HUES48 (cell line): Measurements from ENCODE around the gene AGAP1.

ENCODE experiments used
- H3K27ac ChIP-seq: one replicate; pipeline ENCODE4 v1.7.0; 2013; ENCODE audit warnings: low read depth, low read length, inconsistent platforms
- H3K27me3 ChIP-seq: 2 replicates; pipeline ENCODE4 v1.6.1; 2013; ENCODE audit warnings: mild to moderate bottlenecking, low read length; ENCODE audit not compliant: control insufficient read depth, insufficient read depth
- H3K36me3 ChIP-seq: 2 replicates; pipeline ENCODE4 v1.6.1; 2013; ENCODE audit warnings: low read length; ENCODE audit not compliant: control insufficient read depth, insufficient read depth
- H3K4me1 ChIP-seq: 2 replicates; pipeline ENCODE4 v1.6.1; 2013; ENCODE audit warnings: mild to moderate bottlenecking, low read length; ENCODE audit not compliant: control insufficient read depth, insufficient read depth
- H3K4me3 ChIP-seq: 2 replicates; pipeline ENCODE4 v1.5.1; 2013; ENCODE audit warnings: mild to moderate bottlenecking, low read depth, low read length
- H3K9ac ChIP-seq: 2 replicates; pipeline ENCODE4 v1.6.1; 2013; ENCODE audit warnings: mild to moderate bottlenecking, low read depth, low read length, moderate library complexity
- H3K9me3 ChIP-seq: 2 replicates; pipeline ENCODE4 v1.6.1; 2013; ENCODE audit warnings: low read length; ENCODE audit not compliant: control insufficient read depth, insufficient read depth

AGAP1 gene

DNA sequence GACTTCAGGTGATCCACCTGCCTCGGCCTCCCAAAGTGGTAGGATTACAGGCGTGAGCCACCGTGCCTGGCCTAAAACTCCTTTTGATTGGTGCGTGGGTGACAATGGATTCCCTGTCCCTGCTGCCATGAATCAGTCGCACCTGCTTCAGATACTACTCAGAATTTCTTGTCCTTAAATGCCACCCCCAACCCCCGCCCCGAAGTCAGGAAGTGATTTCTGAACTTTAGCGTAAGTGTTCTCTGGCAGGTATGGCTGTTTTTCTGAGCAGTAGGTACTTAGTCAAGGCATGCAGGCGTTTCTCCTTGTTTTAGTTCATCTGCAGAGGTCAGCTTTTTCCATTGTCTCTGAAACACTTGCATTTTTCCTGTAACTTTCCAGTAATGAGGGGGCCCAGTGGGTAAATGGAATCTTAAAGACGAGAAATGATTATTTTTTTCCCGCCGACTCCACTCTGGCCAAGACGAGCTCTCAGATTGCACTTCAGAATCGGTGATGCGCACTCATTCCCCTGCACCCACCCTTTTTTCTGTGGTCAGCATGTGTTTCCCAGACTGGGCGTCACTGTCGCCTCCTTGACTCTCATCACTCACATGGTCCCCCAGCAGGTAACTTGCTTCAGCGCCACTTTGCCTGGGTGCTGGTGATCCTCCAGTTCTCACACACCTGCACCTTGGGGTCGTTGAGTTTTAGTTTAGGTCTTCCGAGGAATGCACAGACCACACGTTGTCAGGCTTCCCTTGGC lies 494.6 kb downstream of the AGAP1 start:
- Histone ChIP-seq H3K27me3 (no peaks in the 10 kb centered on the region), H3K4me1 (peaks cover 8% of the 10 kb centered on the region), H3K4me3 (no peak overlapping the region), H3K27ac (no peak overlapping the region), H3K9ac (no peak overlapping the region), H3K36me3 (no peaks in the 10 kb centered on the region), H3K9me3 (no peaks in the 10 kb centered on the region)

DNA sequence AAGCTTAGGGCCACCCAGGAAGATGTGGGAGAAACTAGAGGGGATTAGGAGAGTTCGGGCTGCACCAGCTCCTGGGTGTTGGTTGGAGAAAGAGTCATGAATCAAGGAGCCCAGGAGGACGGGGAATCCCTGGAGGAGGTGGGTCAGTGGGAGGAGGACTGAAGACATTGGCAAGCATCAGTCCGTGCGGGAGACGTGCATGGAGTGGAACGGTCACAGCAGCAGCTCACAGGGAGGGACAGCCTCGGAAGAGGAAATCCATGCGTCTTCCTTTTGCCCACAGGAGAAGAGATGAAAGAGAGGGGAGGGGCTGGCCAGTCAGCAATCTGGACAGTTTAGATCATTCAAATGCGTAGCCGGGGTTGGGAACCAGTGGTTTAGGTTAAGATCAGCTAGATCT lies 495.7 kb downstream of the AGAP1 start:
- H3K27me3 ChIP-seq: no peaks in the 10 kb centered on the region
- H3K27ac ChIP-seq: no peak overlapping the region
- no peak overlapping the region for H3K9ac ChIP-seq
- no peaks in the 10 kb centered on the region for H3K9me3 ChIP-seq
- no peak overlapping the region for H3K4me3 ChIP-seq
- H3K4me1 ChIP-seq: peaks cover 8% of the 10 kb centered on the region
- H3K36me3 ChIP-seq: no peaks in the 10 kb centered on the region

DNA sequence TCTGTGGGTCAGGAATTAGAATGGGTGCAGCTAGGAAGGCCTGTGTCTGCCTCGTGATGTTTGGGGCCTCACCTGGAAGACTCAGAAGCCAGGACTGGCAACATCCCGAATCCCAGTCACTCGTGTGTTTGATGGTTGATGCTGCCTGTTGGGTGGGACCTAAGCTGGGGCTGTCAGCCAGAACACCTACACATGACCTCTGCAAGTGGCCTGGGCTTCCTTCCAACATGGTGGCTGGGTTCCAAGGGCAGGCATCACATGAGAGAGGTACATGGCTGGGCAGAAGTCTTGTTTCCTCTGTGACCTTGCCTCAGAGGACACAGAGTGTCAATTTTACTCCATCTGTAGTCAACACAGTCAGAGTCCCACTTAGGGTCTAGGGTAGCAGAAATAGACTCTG lies 496.5 kb downstream of the AGAP1 start:
- H3K4me3 ChIP-seq: no peak overlapping the region
- H3K9ac ChIP-seq: no peak overlapping the region
- peaks cover 8% of the 10 kb centered on the region for H3K4me1 ChIP-seq
- H3K9me3 ChIP-seq: no peaks in the 10 kb centered on the region
- H3K27ac ChIP-seq: no peak overlapping the region
- H3K36me3 ChIP-seq: no peaks in the 10 kb centered on the region
- no peaks in the 10 kb centered on the region for H3K27me3 ChIP-seq

DNA sequence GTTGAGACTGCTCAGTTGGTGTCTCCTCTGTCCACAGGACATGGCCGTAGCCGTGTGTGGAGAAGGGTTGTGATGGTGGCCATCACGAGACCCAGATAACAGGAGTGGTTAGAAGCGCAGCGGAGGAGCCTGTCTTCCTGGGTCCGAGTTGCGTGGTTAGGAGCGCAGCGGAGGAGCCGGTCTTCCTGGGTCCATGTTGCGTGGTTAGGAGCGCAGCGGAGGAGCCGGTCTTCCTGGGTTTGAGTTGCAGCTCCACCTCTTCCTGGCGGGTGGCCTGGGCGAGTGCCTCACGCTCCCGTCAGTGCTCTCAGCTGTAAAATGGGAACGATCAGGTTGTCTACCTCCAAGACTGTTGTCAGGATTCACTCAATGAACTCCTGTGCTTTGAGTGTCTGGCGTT lies 498.2 kb downstream of the AGAP1 start:
- no peak overlapping the region for H3K4me3 ChIP-seq
- no peaks in the 10 kb centered on the region for H3K27me3 ChIP-seq
- H3K27ac ChIP-seq: no peak overlapping the region
- H3K9ac ChIP-seq: no peak overlapping the region
- H3K9me3 ChIP-seq: no peaks in the 10 kb centered on the region
- H3K4me1 ChIP-seq: peaks cover 18% of the 10 kb centered on the region
- H3K36me3 ChIP-seq: no peaks in the 10 kb centered on the region

DNA sequence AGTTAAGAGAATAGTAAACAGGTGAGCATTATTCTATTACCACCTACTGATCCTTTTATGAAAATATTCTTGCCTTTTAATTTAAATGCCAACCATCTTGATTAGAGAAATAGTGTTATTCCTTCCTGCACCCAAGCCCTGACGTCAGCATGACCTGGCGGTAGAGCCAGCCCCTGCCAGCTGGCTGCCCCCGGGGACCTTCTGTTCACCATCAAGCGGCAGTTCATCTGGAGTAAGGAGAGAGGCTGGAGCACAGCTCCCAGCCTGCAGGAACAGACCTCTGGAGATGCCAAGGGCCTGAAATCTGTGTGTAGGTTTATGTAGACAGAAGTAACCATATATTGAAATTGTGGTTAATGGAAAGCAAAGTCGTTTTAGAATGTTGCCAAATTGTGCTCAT lies 502.6 kb downstream of the AGAP1 start:
- Histone ChIP-seq H3K4me1 (peaks cover 10% of the 10 kb centered on the region), H3K36me3 (no peaks in the 10 kb centered on the region), H3K27me3 (no peaks in the 10 kb centered on the region), H3K9me3 (no peaks in the 10 kb centered on the region), H3K9ac (no peak overlapping the region), H3K27ac (no peak overlapping the region), H3K4me3 (no peak overlapping the region)

DNA sequence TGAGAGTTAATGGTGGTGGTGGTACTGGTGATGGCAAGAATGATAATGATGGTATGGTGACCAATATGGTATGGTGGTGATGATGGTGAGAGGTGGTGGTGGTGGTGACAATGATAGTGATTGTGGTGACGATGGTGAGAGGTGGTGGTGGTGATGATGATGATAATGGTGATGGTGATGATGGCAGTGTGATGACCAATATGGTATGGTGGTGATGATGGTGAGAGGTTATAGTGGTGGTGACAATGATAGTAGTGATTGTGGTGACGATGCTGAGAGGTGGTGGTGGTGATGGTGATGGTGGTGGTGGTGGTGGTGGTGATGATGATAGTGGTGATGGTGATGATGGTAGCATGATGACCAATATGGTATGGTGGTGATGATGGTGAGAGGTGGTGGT lies 505.2 kb downstream of the AGAP1 start:
- H3K4me3 ChIP-seq: no peak overlapping the region
- no peaks in the 10 kb centered on the region for H3K9me3 ChIP-seq
- H3K9ac ChIP-seq: no peak overlapping the region
- no peak overlapping the region for H3K27ac ChIP-seq
- peaks cover 10% of the 10 kb centered on the region for H3K4me1 ChIP-seq
- H3K36me3 ChIP-seq: no peaks in the 10 kb centered on the region
- no peaks in the 10 kb centered on the region for H3K27me3 ChIP-seq

DNA sequence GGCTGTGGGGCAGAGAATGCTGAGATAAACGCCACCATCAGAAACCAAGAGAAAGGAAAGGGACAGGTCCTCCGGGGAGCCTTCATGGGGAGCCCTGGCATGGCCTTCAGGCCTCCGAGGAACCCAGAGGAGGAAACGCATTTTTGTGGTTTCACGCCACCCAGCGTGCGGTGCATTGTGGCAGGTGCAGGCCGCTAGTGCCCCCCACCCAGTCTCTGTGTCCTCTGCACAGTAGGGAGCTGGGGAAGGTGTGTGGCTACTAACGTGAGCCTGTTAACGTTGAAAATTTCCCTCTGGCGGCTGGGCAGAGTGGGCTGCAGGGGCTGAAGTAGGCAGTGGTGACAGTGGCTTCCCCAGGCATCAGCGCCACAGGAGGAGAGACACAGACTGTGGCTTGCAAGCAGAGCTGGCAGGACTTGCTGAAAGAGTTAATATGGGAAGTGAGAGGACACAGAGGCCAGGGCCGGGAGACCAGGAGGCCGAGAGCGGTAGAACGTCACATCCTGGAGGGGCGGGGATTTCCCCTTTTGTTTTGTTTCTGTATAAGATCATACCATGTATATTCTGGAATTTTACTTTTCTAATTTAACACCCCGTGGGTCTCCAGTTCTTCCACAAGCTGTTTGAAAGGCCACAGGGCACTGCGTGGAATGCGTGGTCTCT lies 507.5 kb downstream of the AGAP1 start:
- H3K9ac ChIP-seq: no peak overlapping the region
- peaks cover 2% of the 10 kb centered on the region for H3K4me1 ChIP-seq
- no peaks in the 10 kb centered on the region for H3K9me3 ChIP-seq
- no peaks in the 10 kb centered on the region for H3K27me3 ChIP-seq
- H3K27ac ChIP-seq: no peak overlapping the region
- no peaks in the 10 kb centered on the region for H3K36me3 ChIP-seq
- no peak overlapping the region for H3K4me3 ChIP-seq

DNA sequence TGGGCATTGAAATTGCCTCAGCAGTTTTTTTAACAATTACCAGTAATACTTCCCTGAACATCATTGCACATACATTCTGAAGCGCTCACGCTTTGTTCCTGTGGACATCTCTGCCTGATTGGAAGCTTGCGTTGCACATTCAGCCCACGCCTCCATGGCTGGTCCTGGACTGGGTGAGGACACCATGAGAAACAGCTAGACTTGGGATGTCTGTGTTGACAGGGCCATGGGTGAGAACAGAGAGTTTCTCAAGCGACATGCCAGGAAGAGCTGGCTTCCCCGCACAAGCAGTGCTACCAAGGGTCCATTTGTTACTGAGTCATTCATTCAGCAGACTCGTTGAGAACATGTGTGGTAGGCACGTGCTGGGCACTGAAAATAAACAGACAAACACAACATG lies 508.0 kb downstream of the AGAP1 start:
- H3K4me3 ChIP-seq: no peak overlapping the region
- H3K9ac ChIP-seq: no peak overlapping the region
- no peaks in the 10 kb centered on the region for H3K27me3 ChIP-seq
- H3K9me3 ChIP-seq: no peaks in the 10 kb centered on the region
- no peaks in the 10 kb centered on the region for H3K36me3 ChIP-seq
- no peak overlapping the region for H3K27ac ChIP-seq
- H3K4me1 ChIP-seq: no peaks in the 10 kb centered on the region

DNA sequence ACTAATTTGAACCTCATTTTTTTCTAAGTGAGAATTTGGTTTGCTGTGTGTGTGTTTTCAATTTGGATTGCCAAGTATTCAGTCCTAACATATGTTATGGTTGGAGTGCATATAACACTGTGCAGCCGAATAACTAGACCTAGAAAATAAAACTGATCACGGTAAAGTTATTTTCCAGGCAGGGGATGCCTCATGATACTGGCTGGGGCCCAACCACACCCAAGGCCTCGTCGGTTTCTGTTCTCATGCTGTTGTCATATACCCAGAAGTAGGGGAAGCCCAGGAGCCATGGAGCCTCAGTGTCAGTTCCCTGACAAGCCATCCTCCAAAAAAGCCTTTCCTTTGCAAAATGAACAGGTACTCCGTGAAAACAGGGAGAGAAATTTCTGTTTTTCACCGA lies 514.2 kb downstream of the AGAP1 start:
- Histone ChIP-seq H3K36me3 (no peaks in the 10 kb centered on the region), H3K9me3 (no peaks in the 10 kb centered on the region), H3K27ac (no peak overlapping the region), H3K27me3 (no peaks in the 10 kb centered on the region), H3K4me1 (peaks cover 16% of the 10 kb centered on the region), H3K9ac (no peak overlapping the region), H3K4me3 (no peak overlapping the region)

DNA sequence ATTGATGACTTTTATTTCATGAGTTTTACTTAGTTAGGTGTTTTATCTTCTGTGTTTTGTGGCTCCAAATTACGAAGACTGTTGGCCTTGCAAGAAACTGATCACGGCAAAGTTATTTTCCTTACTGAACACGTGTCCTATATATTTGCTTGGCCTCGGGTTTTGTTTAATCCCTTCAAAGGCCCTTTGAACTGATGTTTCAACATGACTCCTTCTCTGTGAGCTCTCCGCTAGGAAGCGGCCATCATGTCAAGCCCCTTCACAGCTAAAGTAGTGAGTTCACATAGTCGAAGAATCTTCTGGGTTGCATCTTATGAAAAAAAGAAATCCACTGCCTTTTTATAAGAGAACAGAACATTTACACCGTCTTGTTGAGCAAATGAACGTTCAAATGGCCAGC lies 515.0 kb downstream of the AGAP1 start:
- Histone ChIP-seq H3K36me3 (no peaks in the 10 kb centered on the region), H3K9me3 (no peaks in the 10 kb centered on the region)

DNA sequence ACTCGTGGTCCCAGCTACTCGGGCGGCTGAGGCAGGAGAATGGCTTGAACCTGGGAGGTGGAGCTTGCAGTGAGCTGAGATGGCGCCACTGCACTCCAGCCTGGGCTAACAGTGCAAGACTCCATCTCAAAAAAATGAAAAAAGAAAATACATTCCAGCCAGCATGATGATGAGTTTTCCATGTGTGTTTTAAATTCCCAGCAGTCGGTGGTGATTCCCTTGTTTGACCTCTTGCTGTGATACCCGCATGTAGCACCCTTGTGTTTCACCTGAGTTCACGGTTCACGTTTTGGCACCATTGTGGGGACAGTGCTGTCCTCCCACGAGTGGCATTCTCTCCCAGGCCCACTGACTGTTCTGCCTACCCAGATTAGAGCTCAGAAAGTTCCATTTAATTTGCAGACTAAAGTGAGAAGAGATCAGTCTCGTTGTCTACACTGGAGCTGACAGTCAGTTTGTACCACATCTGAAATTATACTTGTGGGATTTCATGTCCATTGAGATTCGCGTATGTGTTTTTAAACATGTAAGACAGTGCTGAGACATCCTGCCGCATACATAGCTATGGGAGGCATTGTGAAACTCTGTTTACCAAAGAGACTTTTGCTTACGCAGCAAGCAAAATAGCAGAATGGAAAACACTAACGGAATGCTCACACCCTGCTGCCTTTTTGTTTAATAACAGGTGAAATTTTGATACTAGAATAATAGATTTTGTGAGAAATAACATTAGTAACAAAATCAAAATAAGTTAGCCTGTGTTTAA lies 517.3 kb downstream of the AGAP1 start:
- Histone ChIP-seq H3K9me3 (no peaks in the 10 kb centered on the region), H3K27ac (no peak overlapping the region), H3K4me1 (peaks cover 47% of the 10 kb centered on the region), H3K27me3 (0 out of 2 replicates have a peak, but pooled peaks cover 6% of the 10 kb centered on the region), H3K36me3 (no peaks in the 10 kb centered on the region), H3K9ac (no peak overlapping the region), H3K4me3 (no peak overlapping the region)

More for the DNA sequence above, 515.0 kb downstream of the AGAP1 start:
- H3K9ac ChIP-seq: no peak overlapping the region
- 0 out of 2 replicates have a peak, but pooled peaks cover 2% of the 10 kb centered on the region for H3K27me3 ChIP-seq
- H3K4me1 ChIP-seq: peaks cover 24% of the 10 kb centered on the region
- no peak overlapping the region for H3K4me3 ChIP-seq
- H3K27ac ChIP-seq: no peak overlapping the region
